IMR-90 (cell line): ENCODE results near the gene CREB5. TPM values are rescaled to one million over a fixed set of nuclear protein-coding genes. Genes with fewer than 3 reads are reported as not detected.

Source experiments
- ATAC-seq: fragments of 200-7000 bp; cut with Tn5 transposase; 2 replicates; pipeline ENCODE4 v1.9.1; 2020; ENCODE audit warnings: low read depth, mild to moderate bottlenecking, moderate library complexity
- BruUV-seq: library from RNA; stranded (reverse); fragments of 400-500 nt; replicated peaks from 2 replicates; lab custom pipeline; 2021; lab: Mats Ljungman, UMichigan
- CTCF ChIA-PET: fragments of 300-600 bp; formaldehyde crosslinking; extraction: SDS; loops from one replicate; lab custom pipeline; 2021; ENCODE audit warnings: antibody characterized with exemption; lab: Yijun Ruan, JAX
- POLR2A ChIA-PET: fragments of 300-600 bp; sonication (Branson Sonifier 250); formaldehyde crosslinking; loops from one replicate; lab custom pipeline; 2022; ENCODE audit warnings: antibody characterized with exemption; ENCODE audit not compliant: unreplicated experiment; lab: Charles Lee
- DNase-seq: peaks from one replicate; pipeline ENCODE4 v3.0.0; 2013
- H2AFZ ChIP-seq: replicated peaks from 2 replicates; pipeline ENCODE3; 2013; ENCODE audit warnings: low read length, mild to moderate bottlenecking; ENCODE audit not compliant: poor library complexity
- H2AK5ac ChIP-seq: 2 replicates; pipeline ENCODE4 v1.6.1; 2013; ENCODE audit warnings: low read depth, low read length, inconsistent platforms
- H2AK9ac ChIP-seq: replicated peaks from 2 replicates; pipeline ENCODE3; 2013; ENCODE audit warnings: mild to moderate bottlenecking, low read depth, low read length, moderate library complexity; ENCODE audit not compliant: poor library complexity
- H2BK120ac ChIP-seq: 2 replicates; pipeline ENCODE4 v1.6.1; 2013; ENCODE audit warnings: low read depth, low read length, inconsistent platforms
- H2BK15ac ChIP-seq: 3 replicates; pipeline ENCODE4 v1.6.1; 2013; ENCODE audit warnings: low read depth, low read length, inconsistent platforms
- H2BK20ac ChIP-seq: 2 replicates; pipeline ENCODE4 v1.6.1; 2013; ENCODE audit warnings: low read depth, mild to moderate bottlenecking, inconsistent platforms, low read length, moderate library complexity
- H2BK5ac ChIP-seq: 2 replicates; pipeline ENCODE4 v1.6.1; 2013; ENCODE audit warnings: mild to moderate bottlenecking, low read depth, low read length, inconsistent platforms; ENCODE audit not compliant: poor library complexity, severe bottlenecking
- H3K14ac ChIP-seq: replicated peaks from 2 replicates; pipeline ENCODE4 v1.6.1; 2013; ENCODE audit warnings: low read depth, low read length, inconsistent platforms
- H3K18ac ChIP-seq: 2 replicates; pipeline ENCODE4 v1.6.1; 2013; ENCODE audit warnings: low read depth, low read length, control low read depth
- H3K23ac ChIP-seq: 2 replicates; pipeline ENCODE4 v1.6.1; 2013; ENCODE audit warnings: low read depth, low read length, inconsistent platforms
- H3K27ac ChIP-seq: 2 replicates; pipeline ENCODE4 v1.5.1; 2013; ENCODE audit warnings: mild to moderate bottlenecking, control low read depth, low read length; ENCODE audit not compliant: insufficient read depth
- H3K27me3 ChIP-seq: 2 replicates; pipeline ENCODE4 v1.6.1; 2013; ENCODE audit warnings: low read length; ENCODE audit not compliant: control insufficient read depth, insufficient read depth
- H3K36me3 ChIP-seq: 2 replicates; pipeline ENCODE4 v1.6.1; 2013; ENCODE audit warnings: low read length, mixed read lengths; ENCODE audit not compliant: control insufficient read depth, insufficient read depth
- H3K4ac ChIP-seq: 2 replicates; pipeline ENCODE4 v1.6.1; 2013; ENCODE audit warnings: low read depth, low read length, inconsistent platforms
- H3K4me1 ChIP-seq: 2 replicates; pipeline ENCODE4 v1.6.1; 2013; ENCODE audit warnings: low read length, mixed read lengths; ENCODE audit not compliant: control insufficient read depth, insufficient read depth
- H3K4me2 ChIP-seq: 2 replicates; pipeline ENCODE4 v1.6.1; 2013; ENCODE audit warnings: low read depth, mild to moderate bottlenecking, control low read depth, low read length, moderate library complexity
- H3K4me3 ChIP-seq: 2 replicates; pipeline ENCODE4 v1.5.1; 2013; ENCODE audit warnings: low read depth, mild to moderate bottlenecking, control low read depth, low read length, moderate library complexity; ENCODE audit not compliant: insufficient read depth
- H3K56ac ChIP-seq: 2 replicates; pipeline ENCODE4 v1.6.1; 2013; ENCODE audit warnings: low read length, inconsistent platforms; ENCODE audit not compliant: insufficient read depth; ENCODE audit errors: extremely low read depth
- H3K79me1 ChIP-seq, 2 experiments: 2 replicates each; pipeline ENCODE4 v1.6.1; 2013; ENCODE audit warnings: low read length in 2 of 2, inconsistent platforms in 1 of 2, low read depth in 1 of 2
- H3K9ac ChIP-seq: 2 replicates; pipeline ENCODE4 v1.6.1; 2013; ENCODE audit warnings: low read depth, low read length, control low read depth
- H3K9me1 ChIP-seq: 2 replicates; pipeline ENCODE4 v1.6.1; 2013; ENCODE audit warnings: low read length, inconsistent platforms; ENCODE audit not compliant: insufficient read depth
- H3K9me3 ChIP-seq: 2 replicates; pipeline ENCODE4 v1.6.1; 2013; ENCODE audit warnings: low read length; ENCODE audit not compliant: control insufficient read depth, insufficient read depth
- H4K20me1 ChIP-seq: 2 replicates; pipeline ENCODE4 v1.6.1; 2013; ENCODE audit warnings: low read length, inconsistent platforms; ENCODE audit not compliant: insufficient read depth
- H4K5ac ChIP-seq: 2 replicates; pipeline ENCODE4 v1.6.1; 2013; ENCODE audit warnings: mild to moderate bottlenecking, low read depth, low read length, control low read depth
- H4K8ac ChIP-seq, 2 experiments: 2 replicates each; pipeline ENCODE4 v1.6.1; 2013; ENCODE audit warnings: low read depth in 2 of 2, low read length in 2 of 2, control low read depth in 1 of 2, inconsistent platforms in 1 of 2
- H4K91ac ChIP-seq: 2 replicates; pipeline ENCODE4 v1.6.1; 2013; ENCODE audit warnings: low read depth, low read length, inconsistent platforms; ENCODE audit not compliant: insufficient read depth
- CHD1 ChIP-seq: IDR thresholded peaks from 2 replicates; pipeline ENCODE4 v1.6.1; 2012; ENCODE audit warnings: low read depth, low read length, improper control_type of control experiment
- RFX5 ChIP-seq: IDR thresholded peaks from 2 replicates; pipeline ENCODE4 v1.8.0; 2012; ENCODE audit warnings: low read depth, mild to moderate bottlenecking, low read length, moderate library complexity
- WGBS, 2 experiments: methylation state at CpG; one replicate each; pipeline versions ENCODE4 v1.1.5 to v1.1.7; 2013; ENCODE audit warnings: missing lambda C conversion rate in 2 of 2; ENCODE audit not compliant: insufficient read length in 1 of 2; ENCODE audit errors: extremely low coverage in 2 of 2; 5-methylcytosine and 5-hydroxymethylcytosine counted together
- dilution Hi-C: fragments of 300-500 bp; cut with HindIII; formaldehyde crosslinking; loops from one replicate; pipeline ENCODE4 v1.14.3; 2018; ENCODE audit warnings: low sequenced_read_pairs; ENCODE audit not compliant: unreplicated experiment
- in situ Hi-C: fragments of 300-500 bp; cut with MboI; formaldehyde crosslinking; loops from 3 replicates; pipeline ENCODE4 v1.14.3; 2019; ENCODE audit warnings: low sequenced_read_pairs, inconsistent platforms, mixed read lengths
- intact Hi-C: fragments of 100-400 bp; cut with micrococcal nuclease; formaldehyde crosslinking; loops from 2 replicates; pipeline ENCODE4 v1.10.0; 2022
- polyA plus RNA-seq, 3 experiments: library from polyadenylated mRNA; depleted of rRNA; stranded (reverse); fragments of >200 nt; gene quantifications; 2 replicates each; pipeline ENCODE4 v1.2.3, GENCODE V29; 2012; ENCODE audit warnings: low replicate concordance in 1 of 3
- total RNA-seq: library from RNA; depleted of rRNA; stranded (reverse); fragments of >200 nt; gene quantifications from 2 replicates; pipeline ENCODE4 v1.2.3, GENCODE V29; 2012

CREB5 gene
- total and polyA plus RNA-seq, 2 of the 4 experiments (the other 2 are of a cell fraction), result 7.3 to 13.1 TPM

DNA sequence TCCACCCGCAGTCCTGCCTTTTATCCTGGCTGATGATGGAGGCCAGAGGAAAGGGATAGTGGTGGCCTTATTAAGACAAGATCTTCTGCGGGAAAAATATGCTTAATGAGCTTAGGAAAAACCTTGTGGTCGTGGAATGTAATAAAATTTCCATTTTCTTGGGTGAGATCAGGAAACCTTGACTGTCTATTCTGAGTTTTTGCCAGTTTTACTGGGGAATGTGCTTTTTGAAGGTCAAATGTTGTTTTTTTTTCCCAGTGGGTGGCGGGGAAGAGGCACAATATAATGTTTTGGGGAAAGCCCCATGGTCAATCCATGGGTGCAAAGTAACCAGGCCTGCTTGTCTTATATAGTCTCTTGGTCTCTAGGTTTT, 118.5 kb downstream of the CREB5 start:
- Histone ChIP-seq H3K18ac (no peak overlapping the region), H4K20me1 (no peaks in the 10 kb centered on the region), H2AK9ac (no peak overlapping the region), H2BK120ac (no peak overlapping the region), H3K4ac (no peak overlapping the region), H2AFZ (no peak overlapping the region), H3K9me3 (peaks cover 3% of the 10 kb centered on the region), H2AK5ac (no peak overlapping the region), H2BK15ac (no peak overlapping the region), H3K27me3 (no peaks in the 10 kb centered on the region), H3K4me3 (no peak overlapping the region), H3K4me2 (peak overlapping the region; percentile 20; the same call in 1 of the 2 replicates), H3K9me1 (peaks cover 3% of the 10 kb centered on the region; the same call in 1 of the 2 replicates), H3K79me1 (no peaks in the 10 kb centered on the region), H3K23ac (no peak overlapping the region), H3K56ac (no peak overlapping the region), H4K8ac (no peak overlapping the region), H2BK20ac (no peak overlapping the region), H3K14ac (no peak overlapping the region), H4K91ac (no peak overlapping the region), H3K4me1 (peaks cover 9% of the 10 kb centered on the region), H2BK5ac (no peak overlapping the region), H3K9ac (no peak overlapping the region), H3K36me3 (no peaks in the 10 kb centered on the region), H3K27ac (no peak overlapping the region), H4K5ac (no peak overlapping the region)
- no TSS peak for BruUV-seq
- dilution Hi-C loops, result no loop called here
- no peak for DNase-seq
- TF ChIP-seq CHD1 (no peak), RFX5 (no peak)
- CTCF ChIA-PET, result no interaction called here
- in situ Hi-C loops, result no loop called here
- 41% methylated on average over 2 of the region's 4 CpGs; no CpG with 5 or more reads in 1 of the 2 experiments for whole genome bisulfite sequencing, 2 experiments
- intact Hi-C loops, result loop anchor here (5.0 kb wide), 3 partner anchors 48 to 233 kb away; partner anchors contain the start of gene CREB5
- no peak for ATAC-seq
- POLR2A ChIA-PET, result interaction anchor here (0.6 kb wide), 1 partner anchor 901 kb away, joined by 3 read pairs; no protein-coding TSS in a partner anchor
